Measurements from ENCODE around the gene ZDHHC19.
"Not testable (repeated sequence)": the region's sequence is repeated elsewhere in the genome, so short reads cannot be mapped to it uniquely, and the experiment has no call there.

ZDHHC19 gene

DNA sequence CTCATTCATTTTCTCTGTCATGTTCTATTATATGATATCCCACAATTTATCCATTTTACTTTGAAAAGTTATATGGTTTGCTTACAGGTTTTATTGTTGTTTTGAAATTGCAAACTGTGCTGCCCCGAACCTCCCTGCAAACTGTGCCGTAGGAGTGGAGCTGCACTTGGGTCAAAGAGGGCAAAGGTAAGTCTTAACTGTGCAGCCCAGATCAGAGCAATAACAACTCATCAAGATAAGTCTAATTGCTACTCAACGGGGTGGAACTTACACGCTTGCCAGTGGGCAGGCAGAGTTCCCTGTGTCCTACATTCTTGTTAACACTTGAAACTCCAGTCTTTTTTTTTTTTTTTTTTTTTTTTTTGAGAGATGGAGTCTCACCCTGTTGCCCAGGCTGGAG is 33.2 kb downstream of the ZDHHC19 start:
- TF ChIP-seq, protein P1, sequence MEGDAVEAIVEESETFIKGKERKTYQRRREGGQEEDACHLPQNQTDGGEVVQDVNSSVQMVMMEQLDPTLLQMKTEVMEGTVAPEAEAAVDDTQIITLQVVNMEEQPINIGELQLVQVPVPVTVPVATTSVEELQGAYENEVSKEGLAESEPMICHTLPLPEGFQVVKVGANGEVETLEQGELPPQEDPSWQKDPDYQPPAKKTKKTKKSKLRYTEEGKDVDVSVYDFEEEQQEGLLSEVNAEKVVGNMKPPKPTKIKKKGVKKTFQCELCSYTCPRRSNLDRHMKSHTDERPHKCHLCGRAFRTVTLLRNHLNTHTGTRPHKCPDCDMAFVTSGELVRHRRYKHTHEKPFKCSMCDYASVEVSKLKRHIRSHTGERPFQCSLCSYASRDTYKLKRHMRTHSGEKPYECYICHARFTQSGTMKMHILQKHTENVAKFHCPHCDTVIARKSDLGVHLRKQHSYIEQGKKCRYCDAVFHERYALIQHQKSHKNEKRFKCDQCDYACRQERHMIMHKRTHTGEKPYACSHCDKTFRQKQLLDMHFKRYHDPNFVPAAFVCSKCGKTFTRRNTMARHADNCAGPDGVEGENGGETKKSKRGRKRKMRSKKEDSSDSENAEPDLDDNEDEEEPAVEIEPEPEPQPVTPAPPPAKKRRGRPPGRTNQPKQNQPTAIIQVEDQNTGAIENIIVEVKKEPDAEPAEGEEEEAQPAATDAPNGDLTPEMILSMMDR (IDR thresholded peaks at IDR 0.05; ENCODE audit: extremely low read depth, insufficient read depth, missing control alignments), result no peak
- in situ Hi-C loops (cut with MboI; ENCODE audit: low pct_unique_long_range_greater_than_20kb, low sequenced_read_pairs, unreplicated experiment), result no loop called here
- no peak for DNase-seq (ENCODE audit: low spot score)

DNA sequence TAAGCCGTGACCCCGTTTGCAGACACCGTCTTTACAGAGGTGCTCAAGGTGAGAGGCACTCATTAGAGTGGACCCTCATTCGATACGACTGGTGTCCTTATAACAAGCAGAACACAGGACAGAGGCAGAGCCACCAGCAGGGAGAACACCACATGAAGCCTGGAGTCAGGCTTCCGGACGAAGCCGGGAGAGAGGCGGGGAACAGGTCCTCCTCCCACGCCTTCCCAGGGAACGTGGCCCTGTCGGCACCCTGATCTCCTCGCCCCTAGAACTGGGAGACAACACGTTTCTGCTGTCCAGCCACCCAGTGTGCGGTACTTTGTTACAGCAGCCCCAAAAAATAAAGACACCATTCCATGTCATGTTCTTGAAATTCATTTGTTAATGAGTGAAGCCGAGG is 33.6 kb downstream of the ZDHHC19 start:
- TF ChIP-seq, protein P1 (IDR thresholded peaks at IDR 0.05; ENCODE audit: extremely low read depth, insufficient read depth, missing control alignments), result no peak
- in situ Hi-C loops (cut with MboI; ENCODE audit: low pct_unique_long_range_greater_than_20kb, low sequenced_read_pairs, unreplicated experiment), result no loop called here
- no peak for DNase-seq (ENCODE audit: low spot score)

DNA sequence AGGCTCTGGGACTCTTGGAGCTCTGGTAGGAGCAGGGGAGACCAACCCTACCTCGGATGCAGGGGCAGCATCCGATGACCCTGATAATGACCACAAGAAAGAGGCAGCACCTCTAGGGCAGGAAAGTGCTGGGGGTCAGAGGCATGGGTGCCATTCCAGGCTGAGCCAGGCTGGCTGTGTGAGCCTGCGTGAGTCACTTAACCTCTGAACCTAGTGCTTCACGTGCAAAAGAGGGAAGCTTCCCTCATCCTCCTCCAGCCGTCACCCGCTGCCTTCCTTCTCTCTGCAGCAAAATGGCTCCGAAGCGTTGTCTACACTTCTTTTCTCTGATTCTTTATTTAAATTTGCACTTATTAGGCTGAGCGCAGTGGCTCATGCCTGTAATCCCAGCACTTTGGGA is 35.5 kb downstream of the ZDHHC19 start:
- no peak for DNase-seq (ENCODE audit: low spot score)
- in situ Hi-C loops (cut with MboI; ENCODE audit: low pct_unique_long_range_greater_than_20kb, low sequenced_read_pairs, unreplicated experiment), result no loop called here
- TF ChIP-seq, protein P1 (IDR thresholded peaks at IDR 0.05; ENCODE audit: extremely low read depth, insufficient read depth, missing control alignments), result no peak

DNA sequence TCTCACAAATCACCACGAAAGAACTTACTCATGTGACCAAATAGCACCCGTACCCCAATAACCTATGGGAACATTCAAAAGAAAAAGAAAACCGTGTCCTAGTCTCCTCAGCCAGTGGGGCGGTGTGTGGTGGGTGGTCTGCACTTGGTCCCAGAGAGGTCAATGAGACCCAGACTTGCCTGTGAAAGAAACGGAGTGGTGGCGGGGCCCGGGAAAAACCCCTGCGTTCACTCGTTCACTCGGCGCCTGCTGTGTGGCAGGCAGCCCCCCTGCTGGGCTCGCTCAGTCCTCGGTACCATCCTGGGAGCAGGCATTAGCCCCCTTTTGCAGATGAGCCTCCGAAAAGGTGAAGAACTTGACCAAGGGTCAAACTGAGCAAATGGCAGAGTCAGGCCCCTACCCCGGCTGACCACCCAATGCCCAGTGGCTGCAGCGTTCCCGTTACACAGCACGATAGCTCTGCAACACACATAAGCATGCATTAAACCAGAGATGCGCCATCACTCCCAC is 36.0 kb downstream of the ZDHHC19 start:
- no peak for DNase-seq (ENCODE audit: low spot score)
- in situ Hi-C loops (cut with MboI; ENCODE audit: low pct_unique_long_range_greater_than_20kb, low sequenced_read_pairs, unreplicated experiment), result no loop called here

DNA sequence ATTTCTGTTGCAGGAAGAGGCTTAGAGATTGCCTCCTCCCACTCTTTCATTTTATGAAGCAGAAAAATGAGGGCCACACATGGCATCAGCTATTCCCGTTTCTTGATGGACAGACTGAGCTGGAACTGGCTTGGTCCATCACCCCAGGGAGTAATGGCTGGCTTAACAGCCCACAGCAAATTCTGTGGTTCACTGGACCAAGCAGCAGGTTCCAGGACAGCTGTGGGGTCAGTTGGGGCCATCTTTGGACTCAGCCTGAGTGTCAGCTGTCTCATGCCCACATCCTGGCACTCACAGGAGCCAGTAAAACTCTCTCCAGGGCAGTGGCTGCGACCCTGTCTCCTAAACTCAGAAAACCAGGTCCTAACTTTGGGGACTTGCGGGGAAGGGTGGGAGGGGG is 36.5 kb downstream of the ZDHHC19 start:
- TF ChIP-seq, protein P1 (IDR thresholded peaks at IDR 0.05; ENCODE audit: extremely low read depth, insufficient read depth, missing control alignments), result no peak
- in situ Hi-C loops (cut with MboI; ENCODE audit: low pct_unique_long_range_greater_than_20kb, low sequenced_read_pairs, unreplicated experiment), result no loop called here
- DNase-seq (ENCODE audit: low spot score), result no peak

More for the DNA sequence above, 36.0 kb downstream of the ZDHHC19 start:
- TF ChIP-seq, protein P1 (IDR thresholded peaks at IDR 0.05; ENCODE audit: extremely low read depth, insufficient read depth, missing control alignments), result no peak

DNA sequence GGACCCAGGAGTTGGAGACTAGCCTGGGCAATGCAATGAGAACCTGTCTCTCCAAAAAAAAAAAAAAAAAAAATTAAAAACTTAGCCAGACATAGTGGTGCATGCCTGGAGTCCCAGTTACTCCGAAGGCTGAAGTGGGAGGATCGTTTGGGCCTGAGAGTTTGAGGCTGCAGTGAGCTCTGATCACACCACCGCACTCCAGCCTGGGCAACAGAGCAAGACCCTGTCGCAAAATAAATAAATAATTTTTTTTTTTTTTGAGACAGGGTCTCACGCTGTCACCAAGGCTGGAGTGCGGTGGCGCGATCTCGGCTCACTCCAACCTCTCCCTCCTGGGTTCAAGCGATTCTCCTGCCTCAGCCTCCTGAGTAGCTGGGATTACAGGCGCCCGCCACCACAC is 40.9 kb downstream of the ZDHHC19 start:
- in situ Hi-C loops (cut with MboI; ENCODE audit: low pct_unique_long_range_greater_than_20kb, low sequenced_read_pairs, unreplicated experiment); DNase-seq (ENCODE audit: low spot score): not testable (repeated sequence)

DNA sequence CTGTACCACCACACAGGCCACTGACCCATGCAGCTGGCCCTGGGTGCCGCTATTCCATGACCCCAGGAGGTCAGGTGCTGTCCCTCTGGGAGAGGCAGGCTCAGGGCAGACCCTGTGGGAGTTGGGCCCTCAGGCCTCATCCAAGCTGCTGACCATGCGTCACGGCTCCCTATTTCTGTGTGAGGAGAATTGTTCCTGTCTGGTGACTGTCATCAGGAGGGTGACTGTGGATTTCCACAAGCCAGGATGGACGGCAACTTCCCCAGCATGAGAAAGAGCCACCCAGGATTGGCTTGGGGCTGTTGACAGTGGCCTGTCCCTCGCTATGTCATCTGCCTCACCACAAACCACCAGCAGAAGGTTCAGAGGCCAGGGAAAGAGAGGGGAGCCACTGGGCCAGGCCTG is 41.4 kb downstream of the ZDHHC19 start:
- no peak for DNase-seq (ENCODE audit: low spot score)
- TF ChIP-seq, protein P1 (IDR thresholded peaks at IDR 0.05; ENCODE audit: extremely low read depth, insufficient read depth, missing control alignments), result no peak
- in situ Hi-C loops (cut with MboI; ENCODE audit: low pct_unique_long_range_greater_than_20kb, low sequenced_read_pairs, unreplicated experiment), result no loop called here
